A549 (cell line): ENCODE measurements around the gene IFI27L1.

Source experiments
- CHD2 ChIP-seq: fragments of 150-350 bp; IDR thresholded peaks from 2 replicates; pipeline ENCODE4 v1.6.1; 2014; ENCODE audit warnings: low read length; ENCODE audit not compliant: partially characterized antibody
- POLR2A ChIP-seq: IDR thresholded peaks from 2 replicates; pipeline ENCODE4 v1.6.1; 2012; ENCODE audit warnings: mild to moderate bottlenecking, low read length
- RFX5 ChIP-seq: fragments of 450-650 bp; IDR thresholded peaks from 2 replicates; pipeline ENCODE4 v1.7.1; 2014; ENCODE audit warnings: antibody characterized with exemption, mild to moderate bottlenecking, moderate library complexity
- TF ChIP-seq, protein P1 (sequence below): fragments of 200-600 bp; sonication (generic); IDR thresholded peaks from 2 replicates; pipeline ENCODE4 v1.6.1; 2016; ENCODE audit warnings: antibody characterized with exemption, mild to moderate bottlenecking, moderate library complexity
- TF ChIP-seq, protein P2 (sequence below): fragments of >200 bp; sonication (Bioruptor Twin); formaldehyde crosslinking; IDR thresholded peaks from 3 replicates; pipeline ENCODE4 v1.5.1; 2016

DNA sequence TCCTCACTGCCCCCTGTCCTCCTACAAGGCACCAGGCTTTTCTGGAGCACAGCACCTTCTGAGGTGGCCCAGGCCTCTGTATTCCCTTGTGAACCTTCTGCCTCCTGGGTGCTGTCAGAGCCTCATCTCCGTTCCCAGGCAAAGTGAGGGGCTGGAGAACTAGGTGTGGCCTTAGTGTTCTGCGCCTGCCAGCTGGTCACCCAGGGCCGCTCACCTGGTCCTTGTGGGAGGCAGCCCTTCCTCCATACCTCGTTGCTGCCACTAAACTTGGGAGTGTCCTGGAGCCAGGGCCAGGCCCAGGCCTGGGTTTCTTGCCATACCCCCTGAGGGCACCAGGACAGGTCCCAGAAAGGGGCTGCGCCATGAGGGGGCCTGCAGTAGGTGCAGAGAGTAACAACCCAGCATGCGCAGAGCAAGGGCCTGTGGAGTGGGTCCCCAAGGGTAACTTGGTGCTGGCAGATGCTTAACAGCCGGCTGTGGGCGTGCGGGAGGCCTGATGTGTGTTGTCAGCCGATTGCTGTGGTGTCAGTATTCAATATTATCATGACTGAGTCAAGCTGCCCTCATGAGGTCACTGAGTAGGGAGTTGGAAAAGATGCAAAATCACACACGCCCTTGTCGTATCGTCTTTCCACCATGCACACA, 37.9 kb upstream of the IFI27L1 start:
- TF ChIP-seq, protein P1, sequence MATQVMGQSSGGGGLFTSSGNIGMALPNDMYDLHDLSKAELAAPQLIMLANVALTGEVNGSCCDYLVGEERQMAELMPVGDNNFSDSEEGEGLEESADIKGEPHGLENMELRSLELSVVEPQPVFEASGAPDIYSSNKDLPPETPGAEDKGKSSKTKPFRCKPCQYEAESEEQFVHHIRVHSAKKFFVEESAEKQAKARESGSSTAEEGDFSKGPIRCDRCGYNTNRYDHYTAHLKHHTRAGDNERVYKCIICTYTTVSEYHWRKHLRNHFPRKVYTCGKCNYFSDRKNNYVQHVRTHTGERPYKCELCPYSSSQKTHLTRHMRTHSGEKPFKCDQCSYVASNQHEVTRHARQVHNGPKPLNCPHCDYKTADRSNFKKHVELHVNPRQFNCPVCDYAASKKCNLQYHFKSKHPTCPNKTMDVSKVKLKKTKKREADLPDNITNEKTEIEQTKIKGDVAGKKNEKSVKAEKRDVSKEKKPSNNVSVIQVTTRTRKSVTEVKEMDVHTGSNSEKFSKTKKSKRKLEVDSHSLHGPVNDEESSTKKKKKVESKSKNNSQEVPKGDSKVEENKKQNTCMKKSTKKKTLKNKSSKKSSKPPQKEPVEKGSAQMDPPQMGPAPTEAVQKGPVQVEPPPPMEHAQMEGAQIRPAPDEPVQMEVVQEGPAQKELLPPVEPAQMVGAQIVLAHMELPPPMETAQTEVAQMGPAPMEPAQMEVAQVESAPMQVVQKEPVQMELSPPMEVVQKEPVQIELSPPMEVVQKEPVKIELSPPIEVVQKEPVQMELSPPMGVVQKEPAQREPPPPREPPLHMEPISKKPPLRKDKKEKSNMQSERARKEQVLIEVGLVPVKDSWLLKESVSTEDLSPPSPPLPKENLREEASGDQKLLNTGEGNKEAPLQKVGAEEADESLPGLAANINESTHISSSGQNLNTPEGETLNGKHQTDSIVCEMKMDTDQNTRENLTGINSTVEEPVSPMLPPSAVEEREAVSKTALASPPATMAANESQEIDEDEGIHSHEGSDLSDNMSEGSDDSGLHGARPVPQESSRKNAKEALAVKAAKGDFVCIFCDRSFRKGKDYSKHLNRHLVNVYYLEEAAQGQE, result no peak
- TF ChIP-seq, protein P2, sequence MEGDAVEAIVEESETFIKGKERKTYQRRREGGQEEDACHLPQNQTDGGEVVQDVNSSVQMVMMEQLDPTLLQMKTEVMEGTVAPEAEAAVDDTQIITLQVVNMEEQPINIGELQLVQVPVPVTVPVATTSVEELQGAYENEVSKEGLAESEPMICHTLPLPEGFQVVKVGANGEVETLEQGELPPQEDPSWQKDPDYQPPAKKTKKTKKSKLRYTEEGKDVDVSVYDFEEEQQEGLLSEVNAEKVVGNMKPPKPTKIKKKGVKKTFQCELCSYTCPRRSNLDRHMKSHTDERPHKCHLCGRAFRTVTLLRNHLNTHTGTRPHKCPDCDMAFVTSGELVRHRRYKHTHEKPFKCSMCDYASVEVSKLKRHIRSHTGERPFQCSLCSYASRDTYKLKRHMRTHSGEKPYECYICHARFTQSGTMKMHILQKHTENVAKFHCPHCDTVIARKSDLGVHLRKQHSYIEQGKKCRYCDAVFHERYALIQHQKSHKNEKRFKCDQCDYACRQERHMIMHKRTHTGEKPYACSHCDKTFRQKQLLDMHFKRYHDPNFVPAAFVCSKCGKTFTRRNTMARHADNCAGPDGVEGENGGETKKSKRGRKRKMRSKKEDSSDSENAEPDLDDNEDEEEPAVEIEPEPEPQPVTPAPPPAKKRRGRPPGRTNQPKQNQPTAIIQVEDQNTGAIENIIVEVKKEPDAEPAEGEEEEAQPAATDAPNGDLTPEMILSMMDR, result no peak
- no peak for TF ChIP-seq CHD2
- no peak for TF ChIP-seq RFX5
- TF ChIP-seq POLR2A, result no peak
